ENCODE measurements around the gene ERGIC1. TPM values are rescaled to one million over a fixed set of nuclear protein-coding genes. Genes with fewer than 3 reads are reported as not detected.
"Not testable (repeated sequence)": the region's sequence is repeated elsewhere in the genome, so short reads cannot be mapped to it uniquely, and the experiment has no call there.

ERGIC1 gene
- total RNA-seq (100 to 1,000 TPM in 1 of 6 donors, 10 to 100 TPM in 5; 58.3 to 101 (median 76.7) TPM), polyA plus RNA-seq (10 to 100 TPM; 54.8 to 60.3 TPM)

GRCh38 chr5:172833686-172834414 lies at the start of gene ERGIC1:
ERGIC1 (plus strand) TSS chr5:172834251; CDS start chr5:172834414, 163 bp downstream.
- H3K9me3 ChIP-seq, result no peaks in the 10 kb centered on the region
- peak; percentile 79 to 88 (median 87) for ATAC-seq
- no peak for TF ChIP-seq CTCF (IDR thresholded peaks at IDR 0.05)
- WGBS, 2 donors, result 1% methylated on average over 22 to 53 of the region's 53 CpGs
- intact Hi-C loops (cut with DNase I), result no loop called here
- peak within 1 kb of the TSS; percentile 75 to 90 (median 78) for H3K27ac ChIP-seq
- peak within 1 kb of the TSS; percentile 57 to 88 (median 76) for H3K4me3 ChIP-seq
- FAIRE-seq, result no peak
- H3K36me3 ChIP-seq, result no peaks in the 10 kb centered on the region
- H3K27me3 ChIP-seq, result no peaks in the 10 kb centered on the region
- peaks cover 15 to 21% (median 18%) of the 10 kb centered on the region in 3 donors for H3K4me1 ChIP-seq
- peak; percentile 79 to 94 (median 88) for DNase-seq

- intact Hi-C loops (cut with DNase I), result no loop called here
- Histone ChIP-seq H3K4me3 (no peak overlapping the region), H3K27ac (no peak overlapping the region), H3K36me3 (no peaks in the 10 kb centered on the region), H3K27me3 (no peaks in the 10 kb centered on the region), H3K4me1 (peaks cover 0 to 20% (median 16%) of the 10 kb centered on the region in 3 donors), H3K9me3 (no peaks in the 10 kb centered on the region)
- ATAC-seq (no peak), FAIRE-seq (no peak), DNase-seq (no peak)
- 81 to 86% methylated on average over 7 of the region's 7 CpGs for WGBS, 2 donors
- TF ChIP-seq CTCF (IDR thresholded peaks at IDR 0.05), result no peak
Measured at GRCh38 chr5:172785429-172786088, 48.5 kb upstream of the ERGIC1 start.

- TF ChIP-seq CTCF (IDR thresholded peaks at IDR 0.05), result no peak
Measured at GRCh38 chr5:172786736-172787462, 47.2 kb upstream of the ERGIC1 start.

GRCh38 chr5:172787538-172787937 lies 46.5 kb upstream of the ERGIC1 start:
- FAIRE-seq; DNase-seq; H3K4me3 ChIP-seq; H3K9me3 ChIP-seq; H3K27me3 ChIP-seq; H3K36me3 ChIP-seq; H3K27ac ChIP-seq; ATAC-seq; intact Hi-C loops (cut with DNase I): not testable (repeated sequence)
- peaks cover 0 to 20% (median 16%) of the 10 kb centered on the region in 3 donors for H3K4me1 ChIP-seq
- WGBS, 2 donors, result 92 to 94% methylated on average over 3 of the region's 3 CpGs

More at GRCh38 chr5:172786736-172787462, 47.2 kb upstream of the ERGIC1 start:
- 57 to 79% methylated on average over 9 of the region's 9 CpGs for WGBS, 2 donors
- FAIRE-seq (no peak), DNase-seq (peak in 1 of 6 donors; percentile 48), ATAC-seq (no peak)
- Histone ChIP-seq H3K4me3 (no peak overlapping the region), H3K36me3 (no peaks in the 10 kb centered on the region), H3K27me3 (no peaks in the 10 kb centered on the region), H3K4me1 (peaks cover 0 to 20% (median 16%) of the 10 kb centered on the region in 3 donors), H3K9me3 (no peaks in the 10 kb centered on the region), H3K27ac (no peak overlapping the region)
- intact Hi-C loops (cut with DNase I), result no loop called here
